Measurements from ENCODE around the gene APOA1. TPM values are rescaled to one million over a fixed set of nuclear protein-coding genes. Genes with fewer than 3 reads are reported as not detected.

Gene APOA1
- total RNA-seq, 1 experiment from 2014 or later, result not detected

- Histone ChIP-seq H3K36me3 (ENCODE audit: low read depth) (peaks cover 24% of the 10 kb centered on the region), H3K4me1 (replicated peaks; ENCODE audit: insufficient read depth) (0 out of 2 replicates have a peak, but pooled peaks cover 6% of the 10 kb centered on the region), H3F3A (ENCODE audit: insufficient read depth, low read depth) (peaks cover 9% of the 10 kb centered on the region; the same call in 1 of the 2 replicates), H3K9me3 (ENCODE audit: insufficient read depth, low read depth) (no peaks in the 10 kb centered on the region), H3K4me2 (no peak overlapping the region), H3K27ac (no peak overlapping the region), H2AFZ (no peak overlapping the region), H3K27me3 (ENCODE audit: insufficient read depth, low read depth) (no peaks in the 10 kb centered on the region), H3K9me2 (ENCODE audit: insufficient read depth) (no peaks in the 10 kb centered on the region), H4K20me1 (ENCODE audit: insufficient read depth) (no peaks in the 10 kb centered on the region), H3K4me3 (no peak overlapping the region), H3K79me2 (ENCODE audit: low read depth) (no peaks in the 10 kb centered on the region)
- no TSS peak for BruUV-seq (replicated peaks)
- POLR2A ChIA-PET (ENCODE audit: unreplicated experiment), result no interaction called here
- no peak for TF ChIP-seq CTCF (conservative IDR thresholded peaks at IDR 0.05)
- no peak for TF ChIP-seq EZH2 (IDR thresholded peaks at IDR 0.05; ENCODE audit: low read depth)
- intact Hi-C loops (cut with micrococcal nuclease; ENCODE audit: unreplicated experiment), result no loop called here
- no peak for DNase-seq
- CTCF ChIA-PET, result no interaction called here
These were observed 27.1 kb upstream of the APOA1 start for GRCh38 chr11:116864531-116864930.

GRCh38 chr11:116862951-116863350 lies 25.5 kb upstream of the APOA1 start:
- no peaks in the 10 kb centered on the region for H3K27me3 ChIP-seq (ENCODE audit: insufficient read depth, low read depth)
- H3K9me3 ChIP-seq (ENCODE audit: insufficient read depth, low read depth), result no peaks in the 10 kb centered on the region
- peaks cover 9% of the 10 kb centered on the region; the same call in 1 of the 2 replicates for H3F3A ChIP-seq (ENCODE audit: insufficient read depth, low read depth)
- H3K4me1 ChIP-seq (replicated peaks; ENCODE audit: insufficient read depth), result 0 out of 2 replicates have a peak, but pooled peaks cover 6% of the 10 kb centered on the region
- DNase-seq, result no peak
- no peaks in the 10 kb centered on the region for H3K79me2 ChIP-seq (ENCODE audit: low read depth)
- intact Hi-C loops (cut with micrococcal nuclease; ENCODE audit: unreplicated experiment), result no loop called here
- H4K20me1 ChIP-seq (ENCODE audit: insufficient read depth), result no peaks in the 10 kb centered on the region
- BruUV-seq (replicated peaks), result no TSS peak
- ChIA-PET POLR2A (ENCODE audit: unreplicated experiment) (no interaction called here), CTCF (no interaction called here)
- H3K27ac ChIP-seq, result no peak overlapping the region
- H3K4me2 ChIP-seq, result no peak overlapping the region
- H3K36me3 ChIP-seq (ENCODE audit: low read depth), result peaks cover 21% of the 10 kb centered on the region
- H3K4me3 ChIP-seq, result no peak overlapping the region
- no peak for TF ChIP-seq EZH2 (IDR thresholded peaks at IDR 0.05; ENCODE audit: low read depth)
- H2AFZ ChIP-seq, result no peak overlapping the region
- no peaks in the 10 kb centered on the region for H3K9me2 ChIP-seq (ENCODE audit: insufficient read depth)

- H3K4me2 ChIP-seq, result no peak overlapping the region
- no peak for DNase-seq
- peaks cover 19% of the 10 kb centered on the region for H3K36me3 ChIP-seq (ENCODE audit: low read depth)
- ChIA-PET CTCF (no interaction called here), POLR2A (ENCODE audit: unreplicated experiment) (no interaction called here)
- H3K9me3 ChIP-seq (ENCODE audit: insufficient read depth, low read depth), result no peaks in the 10 kb centered on the region
- no peaks in the 10 kb centered on the region for H3K27me3 ChIP-seq (ENCODE audit: insufficient read depth, low read depth)
- 0 out of 2 replicates have a peak, but pooled peaks cover 6% of the 10 kb centered on the region for H3K4me1 ChIP-seq (replicated peaks; ENCODE audit: insufficient read depth)
- H3F3A ChIP-seq (ENCODE audit: insufficient read depth, low read depth), result peaks cover 9% of the 10 kb centered on the region; the same call in 1 of the 2 replicates
- no peak for TF ChIP-seq EZH2 (IDR thresholded peaks at IDR 0.05; ENCODE audit: low read depth)
- TF ChIP-seq CTCF (conservative IDR thresholded peaks at IDR 0.05), result no peak
- no peaks in the 10 kb centered on the region for H3K9me2 ChIP-seq (ENCODE audit: insufficient read depth)
- H3K4me3 ChIP-seq, result no peak overlapping the region
- H4K20me1 ChIP-seq (ENCODE audit: insufficient read depth), result no peaks in the 10 kb centered on the region
- H2AFZ ChIP-seq, result no peak overlapping the region
- BruUV-seq (replicated peaks), result no TSS peak
- no peaks in the 10 kb centered on the region for H3K79me2 ChIP-seq (ENCODE audit: low read depth)
- H3K27ac ChIP-seq, result no peak overlapping the region
- intact Hi-C loops (cut with micrococcal nuclease; ENCODE audit: unreplicated experiment), result no loop called here
These were observed 24.8 kb upstream of the APOA1 start for GRCh38 chr11:116862185-116862584.

- Histone ChIP-seq H3K4me3 (no peak overlapping the region), H3K36me3 (ENCODE audit: low read depth) (peaks cover 13% of the 10 kb centered on the region; the same call in 1 of the 2 replicates), H3K9me3 (ENCODE audit: insufficient read depth, low read depth) (no peaks in the 10 kb centered on the region), H2AFZ (no peak overlapping the region), H3K27ac (0 out of 2 replicates have a peak overlapping the region, but pooled peaks have one; percentile 2), H3K4me1 (replicated peaks; ENCODE audit: insufficient read depth) (0 out of 2 replicates have a peak, but pooled peaks cover 6% of the 10 kb centered on the region), H3F3A (ENCODE audit: insufficient read depth, low read depth) (peaks cover 9% of the 10 kb centered on the region; the same call in 1 of the 2 replicates), H3K4me2 (no peak overlapping the region), H3K9me2 (ENCODE audit: insufficient read depth) (no peaks in the 10 kb centered on the region), H4K20me1 (ENCODE audit: insufficient read depth) (no peaks in the 10 kb centered on the region), H3K27me3 (ENCODE audit: insufficient read depth, low read depth) (no peaks in the 10 kb centered on the region), H3K79me2 (ENCODE audit: low read depth) (no peaks in the 10 kb centered on the region)
- intact Hi-C loops (cut with micrococcal nuclease; ENCODE audit: unreplicated experiment), result no loop called here
- no peak for DNase-seq
- no TSS peak for BruUV-seq (replicated peaks)
- TF ChIP-seq CTCF (conservative IDR thresholded peaks at IDR 0.05) (no peak), EZH2 (IDR thresholded peaks at IDR 0.05; ENCODE audit: low read depth) (no peak)
- CTCF ChIA-PET, result no interaction called here
- POLR2A ChIA-PET (ENCODE audit: unreplicated experiment), result no interaction called here
These were observed 24.1 kb upstream of the APOA1 start for GRCh38 chr11:116861539-116861938.

Measured in PC-9 (cell line).